ENCODE results near the gene WDR31.

WDR31 gene

DNA sequence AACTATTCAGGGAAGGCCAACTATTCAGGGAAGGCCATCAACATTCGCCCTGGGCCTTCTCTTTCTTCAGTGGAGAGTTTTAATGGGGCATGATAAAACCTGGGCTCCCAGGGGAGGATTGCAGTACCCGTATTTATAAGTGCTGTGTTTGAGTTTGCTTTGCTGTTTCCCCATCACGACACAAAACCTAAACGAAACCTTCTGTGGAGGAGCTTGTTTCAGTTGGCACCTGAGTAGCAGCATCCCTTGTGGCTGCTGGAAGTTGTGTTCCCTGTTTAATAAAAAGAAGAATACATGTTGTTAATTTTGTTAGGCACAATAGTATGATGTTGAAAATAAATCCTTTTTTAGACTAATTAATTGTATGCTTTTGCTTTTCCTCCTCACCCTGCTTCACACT, 8.3 kb downstream of the WDR31 start:
- no CpG with 5 or more reads among the region's 4 CpGs for WGBS (ENCODE audit: insufficient coverage, insufficient read length)
- no peaks in the 10 kb centered on the region for H3K4me1 ChIP-seq (ENCODE audit: control insufficient read depth, insufficient read depth, low read length)
- no peaks in the 10 kb centered on the region for H3K27me3 ChIP-seq (ENCODE audit: control insufficient read depth, insufficient read depth, low read length)
- DNase-seq (ENCODE audit: low read depth, low spot score), result no peak
- H3K4me3 ChIP-seq (ENCODE audit: low read length), result no peak overlapping the region
- H3K9me3 ChIP-seq (ENCODE audit: control insufficient read depth, insufficient read depth, low read length), result no peaks in the 10 kb centered on the region
- H3K27ac ChIP-seq (ENCODE audit: low read length), result no peak overlapping the region
- no peaks in the 10 kb centered on the region for H3K36me3 ChIP-seq (ENCODE audit: control insufficient read depth, insufficient read depth, low read length)

GRCh38 chr9:113328045-113328782, 11.9 kb downstream of the WDR31 start:
- Histone ChIP-seq H3K27me3 (ENCODE audit: control insufficient read depth, insufficient read depth, low read length) (no peaks in the 10 kb centered on the region), H3K27ac (ENCODE audit: low read length) (no peak overlapping the region), H3K4me1 (ENCODE audit: control insufficient read depth, insufficient read depth, low read length) (no peaks in the 10 kb centered on the region), H3K9me3 (ENCODE audit: control insufficient read depth, insufficient read depth, low read length) (no peaks in the 10 kb centered on the region), H3K36me3 (ENCODE audit: control insufficient read depth, insufficient read depth, low read length) (no peaks in the 10 kb centered on the region), H3K4me3 (ENCODE audit: low read length) (no peak overlapping the region)
- no peak for DNase-seq (ENCODE audit: low read depth, low spot score)
- no CpG with 5 or more reads among the region's 3 CpGs for WGBS (ENCODE audit: insufficient coverage, insufficient read length)

DNA sequence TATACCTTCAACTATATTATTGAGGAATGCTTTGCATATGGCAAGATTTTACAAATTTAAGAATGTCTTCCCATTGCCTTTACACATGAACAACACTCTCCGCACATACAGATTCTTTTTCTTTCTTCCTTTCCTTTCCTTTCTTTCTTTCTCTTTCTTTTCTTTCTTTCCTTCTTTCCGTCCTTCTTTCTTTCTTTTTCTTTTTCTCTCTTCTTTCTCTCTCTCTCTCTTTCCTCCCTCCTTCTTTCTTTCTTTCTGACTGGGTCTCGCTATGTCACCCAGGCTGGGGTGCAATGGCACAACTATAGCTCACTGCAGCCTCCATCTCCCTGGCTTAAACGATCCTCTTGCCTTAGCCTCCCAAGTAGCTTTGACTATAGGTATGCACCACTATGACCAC, 13.8 kb downstream of the WDR31 start:
- Histone ChIP-seq H3K36me3 (ENCODE audit: control insufficient read depth, insufficient read depth, low read length) (no peaks in the 10 kb centered on the region), H3K9me3 (ENCODE audit: control insufficient read depth, insufficient read depth, low read length) (no peaks in the 10 kb centered on the region), H3K27ac (ENCODE audit: low read length) (no peak overlapping the region), H3K27me3 (ENCODE audit: control insufficient read depth, insufficient read depth, low read length) (no peaks in the 10 kb centered on the region), H3K4me1 (ENCODE audit: control insufficient read depth, insufficient read depth, low read length) (no peaks in the 10 kb centered on the region), H3K4me3 (ENCODE audit: low read length) (no peak overlapping the region)
- no peak for DNase-seq (ENCODE audit: low read depth, low spot score)
- no CpG with 5 or more reads among the region's 4 CpGs for WGBS (ENCODE audit: insufficient coverage, insufficient read length)

DNA sequence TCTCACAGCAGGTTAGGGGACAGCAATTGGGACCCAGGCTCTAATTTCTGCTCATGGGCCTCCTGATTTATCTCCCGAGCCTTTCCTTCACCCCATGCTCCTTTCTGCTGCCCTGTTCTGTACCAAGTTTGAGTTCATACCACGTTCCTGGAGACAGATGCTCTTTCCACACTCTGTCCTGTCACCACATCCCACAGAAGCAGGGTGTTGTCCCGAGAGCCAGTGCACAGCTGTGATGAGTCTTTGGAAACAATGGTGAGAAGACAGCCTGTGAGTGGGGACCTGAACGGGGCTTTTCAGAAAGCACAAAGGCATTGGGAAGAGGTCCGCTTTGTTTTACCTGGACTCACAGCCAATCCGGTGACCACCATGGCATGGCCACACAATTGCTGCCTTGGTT, 17.4 kb downstream of the WDR31 start:
- no peak overlapping the region for H3K4me3 ChIP-seq (ENCODE audit: low read length)
- H3K27ac ChIP-seq (ENCODE audit: low read length), result no peak overlapping the region
- H3K9me3 ChIP-seq (ENCODE audit: control insufficient read depth, insufficient read depth, low read length), result no peaks in the 10 kb centered on the region
- no peaks in the 10 kb centered on the region for H3K36me3 ChIP-seq (ENCODE audit: control insufficient read depth, insufficient read depth, low read length)
- H3K4me1 ChIP-seq (ENCODE audit: control insufficient read depth, insufficient read depth, low read length), result no peaks in the 10 kb centered on the region
- DNase-seq (ENCODE audit: low read depth, low spot score), result no peak
- no CpG with 5 or more reads among the region's 6 CpGs for WGBS (ENCODE audit: insufficient coverage, insufficient read length)
- no peaks in the 10 kb centered on the region for H3K27me3 ChIP-seq (ENCODE audit: control insufficient read depth, insufficient read depth, low read length)

- Histone ChIP-seq H3K9me3 (ENCODE audit: control insufficient read depth, insufficient read depth, low read length) (no peaks in the 10 kb centered on the region), H3K27me3 (ENCODE audit: control insufficient read depth, insufficient read depth, low read length) (no peaks in the 10 kb centered on the region), H3K36me3 (ENCODE audit: control insufficient read depth, insufficient read depth, low read length) (no peaks in the 10 kb centered on the region), H3K27ac (ENCODE audit: low read length) (no peak overlapping the region), H3K4me1 (ENCODE audit: control insufficient read depth, insufficient read depth, low read length) (no peaks in the 10 kb centered on the region), H3K4me3 (ENCODE audit: low read length) (no peak overlapping the region)
- DNase-seq (ENCODE audit: low read depth, low spot score), result no peak
- whole genome bisulfite sequencing (ENCODE audit: insufficient coverage, insufficient read length), result no CpG with 5 or more reads among the region's 3 CpGs
Observed at GRCh38 chr9:113320051-113320450, 20.0 kb downstream of the WDR31 start.

DNA sequence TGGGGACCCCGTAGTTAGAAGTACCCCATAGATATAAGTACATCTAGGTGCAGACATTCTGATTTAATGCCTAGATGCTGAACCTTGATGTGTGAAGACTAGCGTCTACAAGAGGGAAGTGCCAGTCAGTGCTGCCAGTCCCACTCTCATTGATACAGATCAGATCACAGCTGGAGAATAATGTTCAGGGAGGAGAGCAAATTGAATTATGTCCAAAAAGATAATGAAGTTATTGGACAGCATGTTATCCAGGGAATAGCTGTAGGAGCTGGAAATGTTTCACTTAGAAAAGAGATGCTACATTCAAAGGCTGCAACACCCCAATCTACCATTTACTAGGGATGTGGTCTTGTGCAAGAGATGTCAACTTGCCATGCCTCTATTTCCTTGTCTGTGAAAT, 21.0 kb downstream of the WDR31 start:
- Histone ChIP-seq H3K4me1 (ENCODE audit: control insufficient read depth, insufficient read depth, low read length) (no peaks in the 10 kb centered on the region), H3K9me3 (ENCODE audit: control insufficient read depth, insufficient read depth, low read length) (no peaks in the 10 kb centered on the region), H3K36me3 (ENCODE audit: control insufficient read depth, insufficient read depth, low read length) (no peaks in the 10 kb centered on the region), H3K4me3 (ENCODE audit: low read length) (no peak overlapping the region), H3K27me3 (ENCODE audit: control insufficient read depth, insufficient read depth, low read length) (no peaks in the 10 kb centered on the region), H3K27ac (ENCODE audit: low read length) (no peak overlapping the region)
- no CpG with 5 or more reads among the region's 2 CpGs for WGBS (ENCODE audit: insufficient coverage, insufficient read length)
- DNase-seq (ENCODE audit: low read depth, low spot score), result no peak

GRCh38 chr9:113317777-113318176, 22.3 kb downstream of the WDR31 start:
- H3K4me1 ChIP-seq (ENCODE audit: control insufficient read depth, insufficient read depth, low read length), result no peaks in the 10 kb centered on the region
- H3K27me3 ChIP-seq (ENCODE audit: control insufficient read depth, insufficient read depth, low read length), result no peaks in the 10 kb centered on the region
- no CpG with 5 or more reads among the region's 2 CpGs for WGBS (ENCODE audit: insufficient coverage, insufficient read length)
- H3K36me3 ChIP-seq (ENCODE audit: control insufficient read depth, insufficient read depth, low read length), result no peaks in the 10 kb centered on the region
- no peaks in the 10 kb centered on the region for H3K9me3 ChIP-seq (ENCODE audit: control insufficient read depth, insufficient read depth, low read length)
- no peak overlapping the region for H3K27ac ChIP-seq (ENCODE audit: low read length)
- DNase-seq (ENCODE audit: low read depth, low spot score), result no peak
- H3K4me3 ChIP-seq (ENCODE audit: low read length), result no peak overlapping the region

GRCh38 chr9:113316030-113316429, 24.0 kb downstream of the WDR31 start:
- H3K4me1 ChIP-seq (ENCODE audit: control insufficient read depth, insufficient read depth, low read length), result no peaks in the 10 kb centered on the region
- no peak for DNase-seq (ENCODE audit: low read depth, low spot score)
- H3K27me3 ChIP-seq (ENCODE audit: control insufficient read depth, insufficient read depth, low read length), result no peaks in the 10 kb centered on the region
- H3K9me3 ChIP-seq (ENCODE audit: control insufficient read depth, insufficient read depth, low read length), result no peaks in the 10 kb centered on the region
- no peaks in the 10 kb centered on the region for H3K36me3 ChIP-seq (ENCODE audit: control insufficient read depth, insufficient read depth, low read length)
- H3K4me3 ChIP-seq (ENCODE audit: low read length), result no peak overlapping the region
- no CpG with 5 or more reads among the region's 4 CpGs for WGBS (ENCODE audit: insufficient coverage, insufficient read length)
- H3K27ac ChIP-seq (ENCODE audit: low read length), result no peak overlapping the region

DNA sequence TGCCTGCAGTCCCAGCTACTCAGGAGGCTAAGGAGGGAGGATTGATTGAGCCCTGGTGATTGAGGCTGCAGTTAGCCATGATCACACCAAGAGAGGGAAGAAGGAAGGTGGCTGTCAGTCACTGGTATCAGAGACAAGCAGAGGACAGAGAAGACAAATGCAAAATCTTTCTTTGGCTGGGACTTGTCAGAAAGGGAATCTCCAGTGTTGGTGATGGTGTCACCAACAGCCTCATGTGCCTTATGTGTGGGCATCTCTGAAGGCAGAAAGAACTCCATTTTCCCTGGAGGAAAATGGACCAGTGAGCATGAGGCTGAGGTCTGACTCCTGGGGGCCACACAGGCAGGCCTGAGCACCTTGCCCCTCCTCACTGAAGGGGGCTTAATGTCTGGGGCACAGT, 24.8 kb downstream of the WDR31 start:
- Histone ChIP-seq H3K36me3 (ENCODE audit: control insufficient read depth, insufficient read depth, low read length) (no peaks in the 10 kb centered on the region), H3K4me1 (ENCODE audit: control insufficient read depth, insufficient read depth, low read length) (no peaks in the 10 kb centered on the region), H3K27ac (ENCODE audit: low read length) (no peak overlapping the region), H3K9me3 (ENCODE audit: control insufficient read depth, insufficient read depth, low read length) (no peaks in the 10 kb centered on the region), H3K4me3 (ENCODE audit: low read length) (no peak overlapping the region), H3K27me3 (ENCODE audit: control insufficient read depth, insufficient read depth, low read length) (no peaks in the 10 kb centered on the region)
- DNase-seq (ENCODE audit: low read depth, low spot score), result no peak

DNA sequence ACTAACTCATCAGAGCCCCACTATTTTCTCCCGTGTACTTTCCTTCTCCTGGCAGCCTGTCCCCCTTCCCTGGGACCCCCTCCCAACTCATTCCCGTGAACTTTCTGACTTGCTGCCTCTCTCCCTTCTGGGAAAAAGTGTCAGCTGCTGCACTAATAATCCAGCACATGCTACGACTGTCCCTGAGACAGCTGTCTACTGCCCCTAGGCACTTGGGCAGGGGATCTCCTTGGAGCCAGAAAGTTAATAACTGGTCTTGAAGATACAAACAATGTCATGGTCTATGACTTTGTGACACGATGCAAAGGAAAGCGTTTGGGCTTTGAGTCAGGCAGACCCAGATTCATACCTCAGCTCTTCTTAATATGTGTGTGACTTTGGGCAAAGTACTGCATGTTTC, 26.8 kb downstream of the WDR31 start:
- Histone ChIP-seq H3K27me3 (ENCODE audit: control insufficient read depth, insufficient read depth, low read length) (no peaks in the 10 kb centered on the region), H3K27ac (ENCODE audit: low read length) (no peak overlapping the region), H3K9me3 (ENCODE audit: control insufficient read depth, insufficient read depth, low read length) (no peaks in the 10 kb centered on the region), H3K4me1 (ENCODE audit: control insufficient read depth, insufficient read depth, low read length) (no peaks in the 10 kb centered on the region), H3K4me3 (ENCODE audit: low read length) (no peak overlapping the region), H3K36me3 (ENCODE audit: control insufficient read depth, insufficient read depth, low read length) (no peaks in the 10 kb centered on the region)
- DNase-seq (ENCODE audit: low read depth, low spot score), result no peak
- WGBS (ENCODE audit: insufficient coverage, insufficient read length), result no CpG with 5 or more reads among the region's 5 CpGs

GRCh38 chr9:113311961-113312360, 28.1 kb downstream of the WDR31 start:
- H3K27ac ChIP-seq (ENCODE audit: low read length), result no peak overlapping the region
- WGBS (ENCODE audit: insufficient coverage, insufficient read length), result no CpG with 5 or more reads among the region's 3 CpGs
- no peaks in the 10 kb centered on the region for H3K36me3 ChIP-seq (ENCODE audit: control insufficient read depth, insufficient read depth, low read length)
- H3K4me1 ChIP-seq (ENCODE audit: control insufficient read depth, insufficient read depth, low read length), result no peaks in the 10 kb centered on the region
- H3K4me3 ChIP-seq (ENCODE audit: low read length), result no peak overlapping the region
- no peaks in the 10 kb centered on the region for H3K27me3 ChIP-seq (ENCODE audit: control insufficient read depth, insufficient read depth, low read length)
- no peak for DNase-seq (ENCODE audit: low read depth, low spot score)
- H3K9me3 ChIP-seq (ENCODE audit: control insufficient read depth, insufficient read depth, low read length), result no peaks in the 10 kb centered on the region

Data from iPS DF 6.9 (cell line).